Osteoblast (primary cell): ENCODE data around the gene AP3S2. TPM values are rescaled to one million over a fixed set of nuclear protein-coding genes. Genes with fewer than 3 reads are reported as not detected.
"Not testable (repeated sequence)": the region's sequence is repeated elsewhere in the genome, so short reads cannot be mapped to it uniquely, and the experiment has no call there.

Source experiments
- DNase-seq: peaks from one replicate; pipeline ENCODE4 v3.0.0; 2011; ENCODE audit warnings: low spot score, mixed read lengths; ENCODE audit not compliant: insufficient read length; ENCODE audit errors: missing footprints
- H2AFZ ChIP-seq: 2 replicates; pipeline ENCODE4 v1.6.0; 2011; ENCODE audit warnings: mild to moderate bottlenecking, low read length
- H3K27ac ChIP-seq: 2 replicates; pipeline ENCODE4 v1.5.1; 2011; ENCODE audit warnings: mild to moderate bottlenecking, low read depth, low read length, moderate library complexity
- H3K27me3 ChIP-seq: 2 replicates; pipeline ENCODE4 v1.6.0; 2012; ENCODE audit warnings: mild to moderate bottlenecking, control low read depth, inconsistent platforms, low read length, moderate library complexity; ENCODE audit not compliant: insufficient read depth
- H3K36me3 ChIP-seq: 2 replicates; pipeline ENCODE4 v1.5.1; 2011; ENCODE audit warnings: mild to moderate bottlenecking, low read length, control low read depth, moderate library complexity; ENCODE audit not compliant: insufficient read depth
- H3K4me1 ChIP-seq: 2 replicates; pipeline ENCODE4 v1.5.1; 2011; ENCODE audit warnings: mild to moderate bottlenecking, low read length, control low read depth, moderate library complexity; ENCODE audit not compliant: insufficient read depth
- H3K4me2 ChIP-seq: 2 replicates; pipeline ENCODE4 v1.6.0; 2011; ENCODE audit warnings: mild to moderate bottlenecking, low read length; ENCODE audit not compliant: insufficient read depth
- H3K4me3 ChIP-seq: fragments of 200-600 bp; sonication (generic); 3 replicates; pipeline ENCODE4 v1.5.1; 2012; ENCODE audit warnings: mild to moderate bottlenecking, low read length, inconsistent platforms; ENCODE audit not compliant: insufficient read depth
- H3K79me2 ChIP-seq: 2 replicates; pipeline ENCODE4 v1.6.0; 2012; ENCODE audit warnings: mild to moderate bottlenecking, low read length, control low read depth, inconsistent platforms; ENCODE audit not compliant: insufficient read depth
- H3K9me3 ChIP-seq: 2 replicates; pipeline ENCODE4 v1.5.1; 2011; ENCODE audit warnings: low read depth, low read length, control low read depth
- H4K20me1 ChIP-seq: 2 replicates; pipeline ENCODE4 v1.6.0; 2012; ENCODE audit warnings: mild to moderate bottlenecking, low read length, control low read depth; ENCODE audit not compliant: insufficient read depth
- CTCF ChIP-seq: IDR thresholded peaks from 2 replicates; pipeline ENCODE4 v1.5.1; 2011; ENCODE audit warnings: mild to moderate bottlenecking, low read depth, low read length, moderate library complexity; ENCODE audit errors: extremely low read depth
- total RNA-seq: library from RNA; depleted of rRNA; stranded (reverse); fragments of >200 nt; gene quantifications from 2 replicates; pipeline ENCODE4 v1.2.3, GENCODE V29; 2012

The AP3S2 gene
- total RNA-seq, 1 donor, result 63.7 TPM

DNA sequence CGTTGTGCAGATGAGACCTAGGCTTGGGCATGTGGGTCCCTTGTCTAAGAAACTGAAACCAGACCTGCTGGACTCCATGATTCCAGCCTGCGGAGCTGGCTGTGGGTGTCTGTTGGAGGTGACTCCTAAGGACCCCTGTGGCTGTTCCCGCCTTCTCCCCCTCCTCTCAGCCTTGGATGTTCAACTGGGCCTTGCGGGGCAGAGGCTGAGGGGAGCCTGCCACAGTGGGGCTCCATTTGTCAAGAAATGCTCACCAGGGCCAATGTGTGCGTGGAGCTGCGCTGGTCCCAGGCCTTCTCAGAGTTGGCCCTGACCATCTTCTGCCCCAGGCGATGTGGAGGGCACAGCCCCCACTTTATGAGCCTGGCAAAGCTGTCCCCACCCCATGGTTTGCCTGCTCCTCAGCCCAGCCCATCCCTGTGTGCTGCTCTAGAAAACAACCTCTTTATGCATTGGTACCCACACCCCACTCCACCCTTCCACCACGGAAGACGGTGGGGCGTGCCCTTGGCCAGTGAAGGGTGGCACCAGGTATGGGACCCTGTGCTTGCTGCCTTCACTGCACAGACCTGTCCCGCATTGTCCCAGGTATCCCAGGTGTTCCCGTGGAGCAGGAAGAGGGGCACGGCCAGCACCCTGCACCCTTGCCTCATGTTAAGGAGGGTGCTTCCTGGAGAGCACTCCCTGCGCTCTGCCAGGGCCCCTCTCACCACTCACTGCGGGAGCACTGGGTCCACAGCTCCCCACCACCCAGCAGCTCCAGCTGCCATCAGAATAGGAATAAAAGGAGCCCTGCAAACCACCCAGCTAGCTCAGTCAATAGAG is 109.7 kb downstream of the AP3S2 start:
- no peak overlapping the region for H3K4me2 ChIP-seq

DNA sequence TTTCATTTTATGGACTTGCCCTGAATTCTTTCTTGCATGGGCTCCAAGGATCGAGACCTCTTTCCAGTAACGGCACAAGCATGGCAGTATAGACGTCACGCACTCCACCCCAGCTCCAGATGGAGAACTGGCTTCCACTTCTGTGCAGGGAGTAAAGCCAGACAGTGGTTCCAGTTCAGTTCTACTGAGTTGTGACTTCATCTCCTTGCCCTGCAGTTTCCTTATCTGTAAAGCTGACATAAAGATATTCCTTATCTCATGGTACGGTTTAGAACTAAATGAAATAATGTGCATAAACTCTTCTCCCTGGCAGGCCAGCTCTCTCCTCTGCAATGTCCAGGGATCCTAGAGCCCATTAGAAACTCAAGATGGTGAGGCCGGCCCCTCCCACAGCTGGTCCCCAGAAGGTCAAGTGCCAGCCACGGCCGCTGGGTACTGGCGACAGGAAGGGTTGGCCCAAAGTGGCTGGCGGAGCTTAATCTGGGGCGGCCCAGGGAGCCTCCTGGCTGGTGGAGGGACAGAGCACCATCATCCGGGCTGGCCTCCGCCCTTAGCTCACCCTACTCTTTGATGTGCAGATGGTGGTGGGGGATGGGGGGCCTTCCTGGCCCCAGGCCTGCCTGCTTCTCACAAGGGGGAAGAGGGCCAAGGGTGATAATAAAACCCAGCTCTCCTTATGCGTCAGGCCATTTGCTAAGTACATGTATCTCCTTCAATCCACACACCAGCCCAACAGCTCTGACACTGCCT is 110.5 kb downstream of the AP3S2 start:
- H3K4me1 ChIP-seq, result peaks cover 10% of the 10 kb centered on the region
- no peak overlapping the region for H3K4me3 ChIP-seq
- H3K27me3 ChIP-seq, result no peaks in the 10 kb centered on the region
- no peak for TF ChIP-seq CTCF
- H3K79me2 ChIP-seq, result peaks cover 3% of the 10 kb centered on the region
- H3K9me3 ChIP-seq, result no peaks in the 10 kb centered on the region
- peaks cover 34% of the 10 kb centered on the region for H3K36me3 ChIP-seq
- no peak overlapping the region for H3K27ac ChIP-seq
- H3K4me2 ChIP-seq, result no peak overlapping the region
- peak; percentile 62 for DNase-seq
- no peak overlapping the region for H2AFZ ChIP-seq
- H4K20me1 ChIP-seq, result peaks cover 4% of the 10 kb centered on the region

More for the DNA sequence above, 109.7 kb downstream of the AP3S2 start:
- no peak overlapping the region for H2AFZ ChIP-seq
- H3K9me3 ChIP-seq, result no peaks in the 10 kb centered on the region
- no peaks in the 10 kb centered on the region for H3K27me3 ChIP-seq
- H3K4me1 ChIP-seq, result peaks cover 10% of the 10 kb centered on the region
- H3K79me2 ChIP-seq, result peaks cover 3% of the 10 kb centered on the region
- peak; percentile 25 for DNase-seq
- peaks cover 42% of the 10 kb centered on the region for H3K36me3 ChIP-seq
- TF ChIP-seq CTCF, result no peak
- no peak overlapping the region for H3K27ac ChIP-seq
- peaks cover 4% of the 10 kb centered on the region for H4K20me1 ChIP-seq
- H3K4me3 ChIP-seq, result no peak overlapping the region

DNA sequence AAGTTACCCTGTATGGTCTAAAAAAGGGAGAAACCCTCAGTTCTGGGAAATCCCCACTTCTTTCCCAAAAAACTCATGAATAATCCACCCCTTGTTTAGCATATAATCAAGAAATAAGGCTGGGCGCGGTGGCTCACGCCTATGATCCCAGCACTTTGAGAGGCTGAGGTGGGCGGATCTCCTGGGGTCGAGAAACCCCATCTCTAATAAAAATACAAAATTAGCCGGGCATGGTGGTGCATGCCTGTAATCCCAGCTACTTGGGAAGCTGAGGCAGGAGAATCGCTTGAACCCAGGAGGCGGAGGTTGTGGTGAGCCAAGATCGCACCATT is 111.2 kb downstream of the AP3S2 start:
- H4K20me1 ChIP-seq, H3K4me3 ChIP-seq, H2AFZ ChIP-seq, DNase-seq, H3K79me2 ChIP-seq, H3K27me3 ChIP-seq, H3K9me3 ChIP-seq: not testable (repeated sequence)
- Histone ChIP-seq H3K4me2 (peak overlapping the region; percentile 55), H3K36me3 (peaks cover 27% of the 10 kb centered on the region), H3K27ac (peak overlapping the region; percentile 19), H3K4me1 (peaks cover 10% of the 10 kb centered on the region)

DNA sequence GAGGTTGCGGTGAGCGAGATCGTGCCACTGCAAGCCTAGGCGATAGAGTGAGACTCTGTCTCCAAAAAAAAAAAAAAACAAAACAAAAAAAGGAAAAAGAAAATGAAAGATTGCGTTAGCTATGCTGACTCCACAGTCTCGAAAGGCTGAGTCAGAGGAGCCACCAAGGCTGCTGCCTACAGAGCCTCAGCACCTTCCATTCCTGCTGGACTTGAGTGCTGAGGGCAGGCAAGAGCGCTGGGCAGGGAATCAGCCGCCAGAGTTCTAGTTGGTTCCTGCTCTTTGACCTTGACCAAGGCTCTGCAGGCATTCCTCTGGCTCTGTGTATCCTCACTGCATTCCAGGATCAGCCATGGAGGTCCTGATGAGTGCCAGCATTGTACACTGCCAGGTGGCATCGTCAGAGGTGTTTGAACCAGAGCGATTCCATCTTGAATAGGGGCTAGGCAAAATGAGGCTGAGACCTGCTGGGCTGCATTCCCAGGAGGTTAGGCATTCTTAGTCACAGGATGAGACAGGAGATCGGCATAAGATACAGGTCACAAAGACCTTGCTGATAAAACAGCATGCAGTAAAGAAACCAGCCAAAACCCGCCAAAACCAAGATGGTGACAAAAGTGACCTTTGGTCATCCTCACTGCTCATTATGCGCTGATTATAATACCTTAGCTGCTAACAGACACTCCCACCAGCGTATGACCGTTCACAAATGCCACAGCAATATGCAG is 111.7 kb downstream of the AP3S2 start:
- Histone ChIP-seq H3K4me2 (peak overlapping the region; percentile 55), H3K4me1 (peaks cover 13% of the 10 kb centered on the region), H3K27ac (peak overlapping the region; percentile 19), H2AFZ (no peak overlapping the region), H3K36me3 (peaks cover 22% of the 10 kb centered on the region), H3K9me3 (no peaks in the 10 kb centered on the region), H3K79me2 (no peaks in the 10 kb centered on the region), H3K4me3 (no peak overlapping the region), H4K20me1 (peaks cover 4% of the 10 kb centered on the region), H3K27me3 (no peaks in the 10 kb centered on the region)
- DNase-seq, result peak; percentile 95
- TF ChIP-seq CTCF, result no peak
